GM12864 (cell line): ENCODE data around the gene MCM9.

ENCODE experiments used
- DNase-seq: peaks from one replicate; pipeline ENCODE4 v3.0.0-alpha.2; 2011; ENCODE audit warnings: low read depth
- H3K4me3 ChIP-seq: 2 replicates; pipeline ENCODE4 v1.5.1; 2011; ENCODE audit warnings: mild to moderate bottlenecking, low read depth, low read length, control low read depth
- TF ChIP-seq, protein P1 (sequence below): IDR thresholded peaks from 2 replicates; pipeline ENCODE4 v1.5.1; 2011; ENCODE audit warnings: low read depth, mild to moderate bottlenecking, moderate library complexity, low read length, control low read depth, inconsistent platforms; ENCODE audit errors: missing control alignments

MCM9 gene

DNA sequence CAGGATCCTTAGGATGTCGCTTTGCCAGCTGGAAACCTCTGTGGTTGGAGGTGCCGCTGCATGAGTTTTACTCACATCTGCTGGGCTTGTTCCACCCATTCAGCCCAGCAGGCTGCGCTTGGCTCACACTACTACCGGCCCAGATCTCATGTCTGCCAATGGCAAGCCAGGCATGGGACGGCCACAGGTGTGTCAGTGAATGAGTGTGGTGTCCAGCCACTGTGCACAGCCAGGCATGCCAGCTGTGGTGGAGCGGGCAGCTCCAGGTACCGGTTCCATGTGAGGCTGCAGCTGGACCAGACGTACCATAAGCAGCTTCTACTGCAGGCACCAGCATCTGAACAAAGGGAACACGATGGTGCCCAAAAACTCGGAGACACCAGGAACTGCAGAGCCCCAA lies 74.1 kb downstream of the MCM9 start:
- TF ChIP-seq, protein P1, sequence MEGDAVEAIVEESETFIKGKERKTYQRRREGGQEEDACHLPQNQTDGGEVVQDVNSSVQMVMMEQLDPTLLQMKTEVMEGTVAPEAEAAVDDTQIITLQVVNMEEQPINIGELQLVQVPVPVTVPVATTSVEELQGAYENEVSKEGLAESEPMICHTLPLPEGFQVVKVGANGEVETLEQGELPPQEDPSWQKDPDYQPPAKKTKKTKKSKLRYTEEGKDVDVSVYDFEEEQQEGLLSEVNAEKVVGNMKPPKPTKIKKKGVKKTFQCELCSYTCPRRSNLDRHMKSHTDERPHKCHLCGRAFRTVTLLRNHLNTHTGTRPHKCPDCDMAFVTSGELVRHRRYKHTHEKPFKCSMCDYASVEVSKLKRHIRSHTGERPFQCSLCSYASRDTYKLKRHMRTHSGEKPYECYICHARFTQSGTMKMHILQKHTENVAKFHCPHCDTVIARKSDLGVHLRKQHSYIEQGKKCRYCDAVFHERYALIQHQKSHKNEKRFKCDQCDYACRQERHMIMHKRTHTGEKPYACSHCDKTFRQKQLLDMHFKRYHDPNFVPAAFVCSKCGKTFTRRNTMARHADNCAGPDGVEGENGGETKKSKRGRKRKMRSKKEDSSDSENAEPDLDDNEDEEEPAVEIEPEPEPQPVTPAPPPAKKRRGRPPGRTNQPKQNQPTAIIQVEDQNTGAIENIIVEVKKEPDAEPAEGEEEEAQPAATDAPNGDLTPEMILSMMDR = no peak
- H3K4me3 ChIP-seq = no peak overlapping the region
- DNase-seq = no peak

DNA sequence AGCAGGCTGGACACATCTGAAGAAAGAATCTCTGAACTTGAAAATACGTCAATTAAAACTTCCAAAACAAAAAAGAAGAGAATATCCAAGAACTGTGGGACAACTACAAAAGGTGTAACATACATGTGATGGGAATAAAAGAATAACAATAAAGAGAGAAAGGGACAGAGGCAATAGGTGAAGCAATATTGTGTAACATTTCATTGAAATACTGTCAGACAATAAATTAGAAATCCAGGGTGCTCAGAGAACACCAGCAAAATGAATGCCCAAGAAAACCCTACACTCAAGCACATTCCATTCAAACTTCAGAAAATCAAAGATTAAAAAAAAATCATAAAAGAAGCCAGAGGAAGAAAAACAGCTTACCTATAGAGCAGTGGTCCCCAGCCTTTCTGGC lies 74.6 kb downstream of the MCM9 start:
- TF ChIP-seq, protein P1 = no peak
- no peak for DNase-seq
- H3K4me3 ChIP-seq = no peak overlapping the region

DNA sequence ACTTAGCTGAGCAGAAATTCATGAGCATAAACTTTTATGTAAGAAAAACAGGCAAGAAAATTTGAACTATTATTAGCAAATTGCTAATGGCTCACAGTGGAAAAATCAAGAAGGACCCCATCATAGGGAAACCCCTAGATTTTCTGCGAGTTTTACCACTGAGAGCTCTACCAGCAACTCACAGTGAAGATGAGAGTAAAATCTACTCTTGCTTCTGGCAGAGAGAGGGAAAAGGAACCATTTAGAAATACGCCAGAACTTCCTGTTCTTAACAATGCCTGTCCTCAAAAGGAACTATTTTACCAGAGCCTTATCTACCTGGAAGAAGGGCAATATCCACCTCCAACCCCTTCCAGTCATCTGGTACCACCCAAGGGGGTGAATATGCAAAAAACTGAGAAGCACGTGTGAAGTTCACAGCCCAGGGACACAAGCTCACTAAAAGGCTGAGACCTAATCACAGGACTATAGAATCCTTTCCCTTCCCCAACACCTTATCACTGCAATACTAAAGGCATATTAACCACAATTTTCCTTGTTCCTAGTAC lies 75.4 kb downstream of the MCM9 start:
- no peak for DNase-seq
- no peak overlapping the region for H3K4me3 ChIP-seq
- TF ChIP-seq, protein P1 = no peak

DNA sequence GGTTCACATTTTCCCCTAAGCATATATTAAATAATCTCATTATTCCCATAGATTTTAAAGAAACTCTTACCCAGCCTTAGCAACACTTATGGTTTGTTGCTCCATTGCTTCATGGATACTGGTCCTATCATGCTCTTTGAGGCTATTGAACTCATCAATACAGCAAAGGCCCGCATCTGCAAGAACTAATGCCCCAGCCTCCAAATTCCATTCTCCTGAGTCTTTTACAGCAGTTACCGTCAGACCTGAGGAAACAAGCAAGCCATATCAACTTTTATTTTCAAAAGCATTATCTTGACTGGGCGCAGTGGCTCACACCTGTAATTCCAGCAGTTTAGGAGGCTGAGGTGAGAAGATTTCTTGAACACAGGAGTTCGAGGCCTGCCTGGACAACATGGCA lies 78.7 kb downstream of the MCM9 start:
- no peak overlapping the region for H3K4me3 ChIP-seq
- TF ChIP-seq, protein P1 = no peak
- no peak for DNase-seq

DNA sequence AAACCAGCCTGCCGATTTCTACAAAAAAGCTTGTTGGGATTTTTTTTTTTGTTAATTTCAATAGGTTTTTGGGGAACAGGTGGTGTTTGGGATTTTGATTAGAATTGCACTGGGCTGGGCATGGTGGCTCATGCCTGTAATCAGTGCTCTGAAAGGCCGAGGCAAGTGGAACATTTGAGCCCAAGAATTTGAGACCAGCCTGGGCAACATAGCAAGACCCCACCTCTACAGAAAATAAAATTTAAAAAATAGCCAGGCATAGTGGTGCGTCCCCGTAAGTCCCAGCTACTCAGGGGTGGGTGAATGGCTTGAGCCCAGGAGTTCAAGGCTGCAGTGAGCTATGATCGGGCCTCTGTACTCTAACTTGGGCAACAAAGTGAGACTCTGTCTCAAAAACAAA lies 81.6 kb downstream of the MCM9 start:
- TF ChIP-seq, protein P1 = no peak
- no peak for DNase-seq
- no peak overlapping the region for H3K4me3 ChIP-seq

DNA sequence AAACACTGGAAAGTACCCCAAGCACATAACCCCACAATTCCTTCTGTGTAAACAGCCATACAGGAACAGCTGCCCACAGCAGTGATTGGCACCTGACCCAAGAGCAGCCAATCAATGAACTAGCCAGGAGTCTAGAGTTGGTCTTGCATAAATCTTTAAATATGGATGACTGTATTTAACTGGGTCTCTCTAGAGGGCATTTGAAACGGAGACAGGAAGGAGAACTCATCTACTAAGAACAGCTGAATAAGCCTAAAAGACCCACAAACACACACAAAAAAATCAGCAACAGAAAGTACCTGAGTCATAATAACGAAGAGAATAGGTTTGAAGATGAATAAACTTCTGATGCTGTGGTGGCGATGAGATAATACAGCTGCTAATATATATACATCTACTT lies 90.0 kb downstream of the MCM9 start:
- peak; percentile 54 for DNase-seq
- no peak overlapping the region; the same call in 1 of the 2 replicates for H3K4me3 ChIP-seq
- TF ChIP-seq, protein P1 = no peak

DNA sequence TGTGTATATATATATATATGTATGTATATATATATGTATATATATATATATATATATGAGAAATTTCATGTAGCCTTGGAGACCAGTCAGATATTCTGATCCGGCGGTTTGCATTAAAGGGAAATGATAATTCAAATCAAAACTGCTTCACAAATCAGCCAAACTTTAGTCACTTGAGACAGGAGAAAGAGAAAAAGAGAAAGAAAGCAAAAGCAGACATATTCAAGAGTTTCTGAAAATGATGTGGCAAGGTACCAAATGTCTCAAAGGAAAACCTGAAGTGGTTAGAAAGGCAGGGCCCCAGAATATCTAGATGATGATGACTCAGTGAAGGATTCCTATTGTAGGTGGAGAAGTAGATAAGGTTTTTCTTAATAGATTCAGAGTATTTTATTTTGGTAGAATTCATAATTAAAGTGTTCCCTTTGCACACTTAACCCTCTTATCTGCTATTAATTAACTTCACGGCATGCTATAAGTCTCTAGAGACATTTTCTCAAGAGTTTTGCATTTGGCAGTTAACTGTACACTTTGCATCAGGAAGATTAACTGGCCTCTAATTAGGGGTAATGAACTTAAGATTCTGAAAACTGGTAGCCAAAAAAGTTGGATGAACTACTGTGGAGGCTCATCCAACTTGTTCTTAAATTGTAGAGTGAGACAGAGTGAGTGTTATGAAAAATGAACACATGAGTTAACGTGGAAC lies 91.1 kb downstream of the MCM9 start:
- TF ChIP-seq, protein P1 = no peak
- DNase-seq = peak; percentile 68
- no peak overlapping the region for H3K4me3 ChIP-seq
